K562 (cell line): ENCODE data around the gene TNN. TPM values are rescaled to one million over a fixed set of nuclear protein-coding genes. Genes with fewer than 3 reads are reported as not detected.

Experiments used
- ATAC-seq: fragments of 200-7000 bp; cut with Tn5 transposase; 3 replicates; pipeline ENCODE4 v1.9.1; 2020; ENCODE audit warnings: moderate library complexity
- BruUV-seq: library from RNA; stranded (reverse); fragments of 400-500 nt; replicated peaks from 2 replicates; lab custom pipeline; 2021; lab: Mats Ljungman, UMichigan
- CTCF ChIA-PET: fragments of 300-600 bp; formaldehyde crosslinking; extraction: SDS; loops from one replicate; lab custom pipeline; 2021; ENCODE audit warnings: low intra/inter-chr PET ratio; lab: Yijun Ruan, JAX
- POLR2A ChIA-PET: fragments of 300-600, 350-650 bp; sonication (Branson Sonifier 250); formaldehyde crosslinking; extraction: SDS; loops from one replicate; lab custom pipeline; 2021; ENCODE audit warnings: antibody characterized with exemption, inconsistent platforms; lab: Yijun Ruan, JAX
- DNase-seq, 4 experiments: peaks; one replicate each; pipeline versions ENCODE4 v3.0.0 to v3.0.0-alpha.2; 2011 to 2018; ENCODE audit warnings: low spot score in 3 of 4, mixed read lengths in 3 of 4; ENCODE audit errors: extremely low read depth in 1 of 4
- FAIRE-seq: peaks from 2 replicates; lab custom pipeline; 2011; peaks lifted over from hg19 to GRCh38; lab: Jason Lieb, UNC
- H2AFZ ChIP-seq: 2 replicates; pipeline ENCODE4 v1.6.0; 2011; ENCODE audit warnings: low read depth, low read length, control low read depth, inconsistent platforms
- H3K27ac ChIP-seq: fragments of 200-600 bp; 3 replicates; pipeline ENCODE4 v1.8.0; 2011; ENCODE audit warnings: low read depth, mild to moderate bottlenecking, control low read depth, inconsistent platforms, low read length, moderate library complexity, mixed read lengths; ENCODE audit errors: extremely low read depth
- H3K27me3 ChIP-seq, 2 experiments: fragments of 300-600 bp in 1 of 2; 2 replicates in 1 of 2; 3 replicates in 1 of 2; pipeline versions ENCODE4 v1.6.0 to v1.8.0; 2011; ENCODE audit warnings: inconsistent platforms in 2 of 2, low read length in 2 of 2, mild to moderate bottlenecking in 1 of 2, mixed read lengths in 1 of 2, moderate library complexity in 1 of 2; ENCODE audit not compliant: control insufficient read depth in 2 of 2, insufficient read depth in 2 of 2
- H3K36me3 ChIP-seq: fragments of 300-600 bp; 3 replicates; pipeline ENCODE4 v1.8.0; 2011; ENCODE audit warnings: mild to moderate bottlenecking, low read length, inconsistent platforms; ENCODE audit not compliant: control insufficient read depth, insufficient read depth
- H3K4me1 ChIP-seq, 2 experiments: fragments of 200-600 bp in 1 of 2; replicated peaks in 1 of 2; 2 replicates in 1 of 2; 3 replicates in 1 of 2; pipeline versions ENCODE4 v1.5.1 to v1.8.0; 2011; ENCODE audit warnings: inconsistent platforms in 2 of 2, low read length in 2 of 2, mild to moderate bottlenecking in 1 of 2, mixed read lengths in 1 of 2, moderate library complexity in 1 of 2; ENCODE audit not compliant: control insufficient read depth in 2 of 2, insufficient read depth in 2 of 2
- H3K4me2 ChIP-seq: 2 replicates; pipeline ENCODE4 v1.6.1; 2011; ENCODE audit warnings: low read length, control low read depth, inconsistent platforms, mixed read lengths; ENCODE audit not compliant: insufficient read depth
- H3K4me3 ChIP-seq: fragments of 200-600 bp; sonication (generic), shearing (Covaris generic); 2 replicates; pipeline ENCODE4 v1.5.1; 2016; ENCODE audit warnings: control low read depth, inconsistent platforms
- H3K79me2 ChIP-seq: fragments of 200-600 bp; 3 replicates; pipeline ENCODE4 v1.8.0; 2011; ENCODE audit warnings: low read length, inconsistent platforms; ENCODE audit not compliant: control insufficient read depth, insufficient read depth
- H3K9ac ChIP-seq, 2 experiments: 2 replicates each; pipeline versions ENCODE4 v1.6.0 to v1.6.1; 2011; ENCODE audit warnings: low read depth in 2 of 2, low read length in 2 of 2, control low read depth in 1 of 2, inconsistent platforms in 1 of 2, mild to moderate bottlenecking in 1 of 2, mixed read lengths in 1 of 2; ENCODE audit not compliant: insufficient read depth in 1 of 2
- H3K9me1 ChIP-seq: one replicate; pipeline ENCODE4 v1.6.0; 2011; ENCODE audit warnings: inconsistent platforms, mild to moderate bottlenecking, low read length, moderate library complexity; ENCODE audit not compliant: control insufficient read depth, insufficient read depth
- H3K9me3 ChIP-seq: replicated peaks from 2 replicates; pipeline ENCODE4 v1.5.1; 2011; ENCODE audit warnings: low read depth, low read length, inconsistent platforms; ENCODE audit not compliant: control insufficient read depth, insufficient read depth
- H4K20me1 ChIP-seq: replicated peaks from 2 replicates; pipeline ENCODE4 v1.6.1; 2011; ENCODE audit warnings: low read length, inconsistent platforms, mixed read lengths; ENCODE audit not compliant: control insufficient read depth, insufficient read depth
- ARID1B ChIP-seq: fragments of 450-650 bp; IDR thresholded peaks from 2 replicates; pipeline ENCODE4 v1.6.1; 2016; ENCODE audit warnings: antibody characterized with exemption, mild to moderate bottlenecking, inconsistent platforms
- CTCF ChIP-seq, 3 experiments: IDR thresholded peaks in 2 of 3; conservative IDR thresholded peaks in 1 of 3; 2 replicates each; pipeline ENCODE4 v1.5.1; 2011 to 2012; ENCODE audit warnings: low read length in 3 of 3, mild to moderate bottlenecking in 3 of 3, control low read depth in 2 of 3, improper control_type of control experiment in 1 of 3, inconsistent platforms in 1 of 3, low read depth in 1 of 3, mixed read lengths in 1 of 3, moderate library complexity in 1 of 3; ENCODE audit not compliant: insufficient read depth in 2 of 3
- WGBS: fragments of 100-300 bp; shearing (Covaris generic); methylation state at CpG from one replicate; pipeline ENCODE4 v1.1.6; 2016; ENCODE audit warnings: low coverage, mixed read lengths; ENCODE audit not compliant: insufficient coverage; ENCODE audit errors: missing lambda C conversion rate; 5-methylcytosine and 5-hydroxymethylcytosine counted together
- in situ Hi-C: fragments of 300-500 bp; cut with MboI; formaldehyde crosslinking; loops from 4 replicates; pipeline ENCODE4 v1.15.0; 2018; ENCODE audit warnings: inconsistent platforms, mixed read lengths
- intact Hi-C: fragments of 100-400 bp; cut with micrococcal nuclease; formaldehyde crosslinking; loops from 2 replicates; pipeline ENCODE4 v1.14.2; 2022
- polyA plus RNA-seq, 8 experiments: library from polyadenylated mRNA; depleted of rRNA in 4 of 8; stranded (reverse) in 5 of 8; unstranded in 3 of 8; fragments of >200 nt; fragmentation: Nextera tagmentation in 2 of 8; fragmentation: Illumina TruSeq in 1 of 8; extraction: Ambion mirVana in 2 of 8; extraction: Trizol in 1 of 8; gene quantifications; 2 replicates each; pipeline versions ENCODE4 v1.2.1 to v1.2.3, GENCODE V29; 2011 to 2014; ENCODE audit warnings: inconsistent platforms in 1 of 8, missing spikeins in 1 of 8
- total RNA-seq, 7 experiments: library from RNA; depleted of rRNA in 6 of 7; stranded (reverse); fragments of >200 nt in 6 of 7; fragmentation: Illumina TruSeq in 2 of 7; extraction: Trizol in 2 of 7; gene quantifications; 2 replicates each; pipeline versions ENCODE4 v1.2.1 to v1.2.3, GENCODE V29; 2011 to 2021; ENCODE audit warnings: low replicate concordance in 1 of 7

The TNN gene
- total and polyA plus RNA-seq, 9 of the 15 experiments (the other 6 are each of a cell fraction or from before 2014, with no cell fraction given): 0.01 to 0.09 (median 0.07) TPM; not detected in 4

GRCh38 chr1:175075572-175076568 is 8.2 kb downstream of the TNN start:
- peak in 1 of 3 experiments; percentile 25; a peak in 1 of 6 replicates for TF ChIP-seq CTCF (IDR thresholded peaks at IDR 0.05 in 2 of 3, conservative IDR thresholded peaks at IDR 0.05 in 1 of 3; ENCODE audit: insufficient read depth in 2 of 3, low read depth in 1 of 3, low read length in 3 of 3)
- TF ChIP-seq ARID1B: no peak
- Histone ChIP-seq H3K9me1 (no peaks in the 10 kb centered on the region), H3K4me1 (peaks cover 0 to 5% of the 10 kb centered on the region in 2 experiments; a peak in 1 of 5 replicates), H3K27me3 (peaks cover 60 to 72% of the 10 kb centered on the region in 2 experiments), H3K4me2 (no peak overlapping the region), H2AFZ (no peak overlapping the region), H3K4me3 (no peak overlapping the region), H3K9me3 (no peaks in the 10 kb centered on the region), H3K9ac (no peak overlapping the region), H3K79me2 (no peaks in the 10 kb centered on the region), H3K27ac (no peak overlapping the region), H4K20me1 (peaks cover 4% of the 10 kb centered on the region; the same call in 1 of the 2 replicates), H3K36me3 (no peaks in the 10 kb centered on the region)
- FAIRE-seq: no peak
- DNase-seq: peak in 1 of 4 experiments; percentile 9
- in situ Hi-C loops: no loop called here
- BruUV-seq: no TSS peak
- ChIA-PET POLR2A (no interaction called here), CTCF (no interaction called here)
- ATAC-seq: peak; percentile 68
- intact Hi-C loops: no loop called here
- 2% methylated on average over 14 of the region's 14 CpGs for WGBS
